HG03066 (cell line): ENCODE measurements around the gene LRFN2.

ENCODE experiments used
- ATAC-seq: cut with Tn5 transposase; IDR thresholded peaks from one replicate; pipeline ENCODE4 v1.9.1; 2021; ENCODE audit warnings: low read depth; ENCODE audit not compliant: unreplicated experiment

Gene LRFN2

DNA sequence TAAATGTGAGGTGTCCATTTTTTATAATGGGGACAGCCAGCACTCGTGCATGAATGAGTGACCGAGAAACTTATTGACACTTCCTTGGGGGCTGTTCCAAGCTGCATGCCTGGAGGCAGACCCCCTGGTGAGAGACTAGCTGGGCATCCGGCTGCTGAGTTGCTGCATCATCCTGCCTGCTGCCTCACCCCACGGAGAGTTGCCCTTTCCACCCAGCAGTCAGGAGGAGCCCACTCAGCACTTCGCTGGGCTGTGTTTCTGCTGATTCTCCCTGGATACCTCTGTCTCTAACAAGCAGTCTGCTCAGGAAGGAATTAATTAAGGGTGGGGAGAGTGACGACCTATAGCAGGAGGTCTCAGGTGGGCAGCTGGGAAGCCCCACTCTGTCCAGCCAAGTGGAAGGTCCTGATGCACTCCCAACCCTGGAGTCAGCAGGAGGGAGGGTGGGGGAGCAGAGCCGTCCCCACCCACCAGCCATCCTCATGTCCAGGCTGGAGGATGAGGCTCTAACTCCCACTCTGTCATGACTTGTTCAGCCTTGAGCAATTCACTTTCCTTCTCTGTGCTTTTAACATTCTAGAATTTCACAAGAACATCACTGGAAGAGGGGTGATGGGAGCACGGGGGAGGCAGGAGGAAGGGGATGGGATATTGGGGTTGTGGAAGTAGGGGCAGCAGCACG, 177.3 kb downstream of the LRFN2 start:
- no peak for ATAC-seq

DNA sequence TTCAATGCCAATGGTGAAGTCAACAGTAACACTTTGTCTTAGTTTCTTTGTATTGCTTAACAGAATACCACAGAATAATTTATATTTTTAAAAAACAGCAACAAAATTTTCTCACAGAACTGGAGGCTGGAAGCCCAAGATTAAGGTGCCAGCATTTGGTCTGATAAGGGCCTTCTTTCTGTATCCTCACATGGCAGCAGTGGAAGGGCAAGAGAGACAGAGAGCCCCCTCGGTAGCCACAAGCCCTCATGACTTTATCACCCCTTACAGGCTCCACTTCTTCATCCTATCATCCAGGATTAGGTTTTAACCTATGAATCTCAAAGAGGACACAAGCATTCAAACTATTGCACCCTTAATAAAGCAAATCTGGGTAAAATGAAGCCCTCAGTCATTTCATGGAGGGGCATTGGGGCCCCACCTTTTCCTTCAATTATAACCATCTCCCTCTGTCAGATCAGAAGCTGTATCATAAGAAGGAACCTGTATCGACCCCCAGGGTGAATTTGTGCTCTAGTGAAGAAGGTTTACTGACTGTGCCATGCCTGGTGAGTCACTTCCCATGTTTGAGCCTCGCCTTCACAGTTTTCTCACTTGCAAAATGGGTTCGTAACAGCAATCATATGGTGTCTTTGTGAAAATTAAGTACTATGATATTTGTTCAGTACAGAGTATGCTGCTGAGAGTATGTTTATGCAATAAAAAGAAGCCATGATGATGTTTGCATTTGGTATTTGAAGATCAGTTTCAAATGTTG, 178.2 kb downstream of the LRFN2 start:
- no peak for ATAC-seq

DNA sequence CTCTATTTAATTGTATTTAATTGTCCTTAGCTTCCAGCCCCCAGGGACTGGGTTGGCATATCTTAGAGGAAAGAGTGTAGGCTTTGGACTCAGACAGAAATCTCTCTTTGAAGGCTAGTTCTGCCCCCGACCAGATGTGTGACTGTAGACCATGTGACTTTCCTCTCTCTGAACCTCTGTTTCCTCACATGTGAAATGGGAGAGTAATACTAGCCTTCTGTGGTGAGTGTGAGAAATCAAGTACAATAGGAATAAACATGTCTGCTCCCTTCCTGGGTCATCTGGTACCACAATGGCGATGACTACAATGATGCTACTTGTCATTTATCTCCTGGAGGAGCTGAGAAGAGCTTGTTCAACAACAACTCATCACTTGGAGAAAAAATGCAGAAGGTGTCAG, 179.9 kb downstream of the LRFN2 start:
- no peak for ATAC-seq

DNA sequence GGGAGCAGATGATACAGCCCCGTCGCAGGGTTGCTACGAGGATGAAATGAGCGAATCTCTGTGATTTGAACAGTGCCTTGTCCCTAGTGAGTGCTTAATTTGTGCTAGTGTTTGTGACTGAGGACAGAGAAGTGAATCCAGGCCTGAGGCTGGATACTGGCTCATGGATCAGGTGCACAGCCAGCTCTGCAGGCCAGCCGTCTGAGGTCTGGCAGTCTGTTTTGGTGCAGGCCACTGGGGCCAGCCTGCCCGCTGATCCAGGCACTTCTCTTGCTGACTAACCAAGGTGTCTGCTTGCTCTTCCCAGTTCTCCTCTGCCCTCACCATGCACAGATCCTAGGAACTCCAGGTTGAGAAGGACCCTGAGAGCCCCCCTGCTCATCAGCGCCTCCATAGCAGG, 181.0 kb downstream of the LRFN2 start:
- ATAC-seq: no peak

DNA sequence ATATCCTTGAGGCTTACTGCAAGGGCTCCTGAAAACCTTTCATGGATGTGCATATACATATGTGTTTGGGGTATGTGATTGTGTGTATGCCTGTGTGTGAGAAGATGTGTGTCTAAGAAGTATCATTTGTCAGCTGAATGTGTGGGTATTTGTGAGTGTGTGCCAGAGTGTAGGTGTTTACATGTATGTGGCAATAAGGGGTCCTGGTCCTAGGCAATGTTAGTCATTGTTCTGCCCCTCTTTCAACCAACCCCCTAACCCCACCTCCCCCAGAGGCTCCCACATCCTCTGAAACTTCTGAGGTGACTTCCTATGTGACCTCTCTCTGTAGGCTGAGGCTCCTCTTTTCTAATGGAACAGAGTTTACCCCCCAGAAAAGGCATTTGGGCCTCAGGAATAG, 186.4 kb downstream of the LRFN2 start:
- no peak for ATAC-seq

DNA sequence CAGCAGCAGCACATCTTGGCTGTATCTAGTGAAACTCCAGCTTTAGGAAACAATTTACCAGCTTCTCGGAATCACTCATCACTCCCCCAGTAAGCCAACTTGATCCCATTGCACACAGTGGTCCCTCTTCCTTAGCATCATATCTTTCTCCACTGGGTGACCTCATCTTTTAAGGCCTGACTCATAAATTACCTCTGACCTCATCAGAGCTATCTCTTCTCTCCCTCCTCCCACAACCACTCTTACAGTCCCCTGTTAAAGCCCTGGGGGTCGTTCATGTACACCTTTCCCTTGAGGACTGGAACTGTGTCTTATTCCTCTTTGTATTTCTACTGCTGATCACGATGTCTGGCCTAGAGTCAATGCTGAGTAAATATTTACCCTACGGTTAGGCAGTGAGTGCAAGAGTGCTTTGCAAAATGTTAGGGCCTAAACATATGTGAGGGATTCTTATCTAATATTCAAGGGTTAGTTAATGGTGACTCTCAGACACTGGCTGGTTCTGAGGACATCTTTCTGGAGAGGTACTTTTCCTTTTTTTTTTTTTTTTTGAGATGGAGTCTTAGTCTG, 187.2 kb downstream of the LRFN2 start:
- no peak for ATAC-seq

DNA sequence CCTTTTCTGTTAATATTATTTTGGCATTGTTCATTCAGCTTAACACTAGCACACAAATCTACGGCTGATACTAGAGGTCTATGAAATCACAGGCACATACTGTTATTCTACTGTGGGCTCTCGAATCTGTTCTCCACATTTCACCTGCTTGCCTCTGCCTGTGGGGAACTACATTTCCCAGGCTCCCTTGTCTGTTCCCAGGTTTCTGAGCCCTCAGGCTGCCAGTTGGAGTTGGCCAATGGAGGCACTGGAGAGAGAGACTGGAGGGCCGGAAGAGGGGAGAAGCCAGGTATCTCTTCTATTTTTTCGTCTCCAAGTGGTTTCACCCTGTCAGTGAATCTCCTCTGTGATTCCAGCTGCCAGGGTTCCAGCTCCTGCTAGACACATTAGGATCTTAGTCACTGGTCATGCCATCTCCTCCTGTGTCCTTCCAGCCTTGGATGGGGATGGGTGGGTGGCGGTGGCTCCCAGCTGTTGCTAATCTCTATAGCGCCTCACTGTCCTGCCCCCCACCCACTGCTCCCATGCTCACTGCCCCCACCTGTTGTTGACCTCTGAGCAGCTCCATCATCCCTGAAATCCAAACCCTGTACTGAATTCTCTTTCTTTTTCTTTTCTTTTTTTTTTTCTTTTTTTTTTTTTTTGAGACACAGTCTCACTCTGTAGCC, 188.2 kb downstream of the LRFN2 start:
- ATAC-seq: no peak

DNA sequence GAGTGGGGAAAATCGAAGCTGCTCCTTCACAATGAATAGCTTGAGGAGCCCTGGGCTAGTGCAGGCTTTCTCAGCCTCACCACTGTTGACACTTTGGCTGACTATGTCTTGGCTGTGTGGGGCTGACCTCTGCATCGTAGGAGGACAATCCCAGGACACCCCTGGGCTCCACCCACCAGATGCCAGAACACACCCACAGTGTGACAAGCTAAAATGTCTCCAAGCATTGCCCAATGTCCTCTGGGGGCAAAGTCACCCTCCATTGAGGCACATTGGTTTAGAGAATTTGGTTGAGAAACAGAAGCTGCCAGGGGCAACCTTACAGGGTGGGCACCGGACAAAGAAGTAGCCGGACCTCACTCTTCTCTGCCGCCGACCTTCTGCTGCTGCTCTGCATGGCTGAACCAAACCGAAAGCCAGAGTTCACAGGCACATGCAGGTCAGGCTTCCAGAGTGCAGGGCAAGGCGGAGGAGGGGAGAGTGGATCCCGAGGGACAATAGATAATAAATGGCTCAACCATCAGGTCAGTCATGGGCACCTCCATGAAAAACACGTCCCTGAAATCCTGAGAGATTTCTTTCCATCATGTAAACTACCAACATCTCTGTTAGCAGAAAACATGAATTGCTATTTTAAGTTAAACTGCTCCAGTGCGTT, 189.0 kb downstream of the LRFN2 start:
- ATAC-seq: no peak

DNA sequence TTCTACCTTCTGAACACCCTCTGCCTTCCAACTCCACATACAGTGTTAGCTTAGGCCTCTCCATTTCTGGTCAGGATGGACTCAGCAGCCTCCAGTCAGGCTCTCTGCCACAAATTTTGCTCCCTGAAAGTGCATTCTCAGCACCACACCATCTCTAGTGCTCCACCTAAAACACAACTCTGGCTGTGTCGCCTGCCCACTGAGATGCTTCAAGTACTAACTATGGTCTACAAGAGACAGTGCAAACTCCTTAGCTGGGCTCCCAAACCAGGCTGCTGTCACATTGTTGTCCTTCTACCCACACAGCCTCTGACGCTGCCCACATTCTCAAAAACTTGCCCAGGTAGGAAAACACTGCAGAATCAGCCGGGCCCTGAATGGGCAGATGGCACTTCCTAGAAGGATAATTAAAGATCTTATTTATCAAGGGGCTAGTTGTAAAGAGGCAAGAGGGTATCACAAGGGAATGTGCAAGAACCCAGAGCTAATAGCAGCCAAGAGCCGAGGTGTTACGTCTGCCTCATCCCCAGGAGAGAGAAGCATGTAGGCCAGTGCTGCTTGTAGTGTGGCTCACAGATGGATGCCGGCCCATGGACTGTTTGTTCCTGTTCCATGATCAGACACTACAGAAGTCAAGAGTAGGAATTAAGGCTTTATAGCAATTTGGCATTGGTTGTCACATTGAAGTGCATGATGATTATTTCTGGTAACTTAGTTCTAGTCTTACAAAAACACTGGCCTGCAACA, 189.7 kb downstream of the LRFN2 start:
- no peak for ATAC-seq

DNA sequence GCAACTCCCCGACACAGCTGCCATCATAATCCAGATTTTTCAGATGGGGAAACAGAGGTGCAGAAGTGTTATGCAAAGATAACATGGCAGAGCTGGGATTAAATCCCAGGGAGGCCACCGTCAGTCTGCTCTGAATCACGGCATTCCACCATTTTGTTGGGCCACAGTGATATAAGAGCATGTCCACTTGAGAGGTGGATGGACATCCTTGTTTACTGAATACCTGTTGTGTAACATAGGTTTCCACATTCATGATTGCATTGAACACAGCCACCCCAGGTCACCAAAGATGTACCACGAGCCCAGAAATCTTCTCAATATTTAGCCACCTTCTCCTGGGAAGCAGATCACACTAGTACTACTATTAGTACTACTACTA, 191.5 kb downstream of the LRFN2 start:
- ATAC-seq: no peak

DNA sequence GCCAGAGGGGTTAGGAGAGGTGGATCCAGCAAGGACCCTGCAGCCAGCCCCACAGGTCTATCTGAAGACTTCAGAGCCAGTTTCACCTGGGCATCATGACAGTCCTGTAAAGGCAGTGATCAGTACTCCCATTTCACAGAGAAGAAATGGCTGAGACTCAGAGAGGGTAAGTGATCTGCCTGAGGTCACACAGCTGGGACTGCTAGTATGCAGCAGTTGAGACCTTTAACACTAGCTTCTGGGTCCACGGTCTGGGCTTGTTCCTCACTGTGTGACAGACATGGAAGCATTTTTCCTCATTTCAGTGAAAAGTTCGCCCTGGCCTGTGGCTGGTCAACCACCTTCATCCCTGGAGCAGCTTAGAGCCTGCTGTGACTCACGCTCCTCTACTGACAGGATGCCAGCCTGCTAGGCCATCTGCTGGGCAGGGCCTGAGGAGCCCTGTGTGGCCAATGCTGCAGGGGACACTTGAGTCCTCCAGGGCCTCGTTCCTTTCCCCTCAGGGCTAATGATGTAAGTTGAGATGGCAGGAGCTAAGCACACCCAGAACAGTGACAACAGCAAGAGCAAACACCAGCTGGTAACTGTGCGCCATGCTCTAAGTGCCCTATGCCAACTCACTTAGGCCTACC, 192.0 kb downstream of the LRFN2 start:
- ATAC-seq: no peak

DNA sequence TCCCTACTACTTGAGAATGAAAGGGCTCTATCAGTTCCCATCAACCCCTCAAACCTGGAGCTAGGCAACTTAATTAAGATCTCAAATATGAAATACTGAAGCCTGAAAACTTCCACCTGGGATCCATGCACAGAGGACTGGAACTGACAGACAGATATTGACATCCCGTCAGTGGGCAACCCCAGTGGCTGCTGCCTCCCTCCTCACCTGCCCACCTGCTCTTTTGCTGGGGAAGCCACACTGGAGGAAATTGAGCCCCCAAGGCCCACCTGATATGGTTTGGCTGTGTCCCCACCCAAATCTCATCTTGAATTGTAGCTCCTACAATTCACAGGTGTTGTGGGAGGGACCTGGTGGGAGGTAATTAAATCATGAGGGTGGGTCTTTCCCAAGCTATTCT, 192.8 kb downstream of the LRFN2 start:
- no peak for ATAC-seq

DNA sequence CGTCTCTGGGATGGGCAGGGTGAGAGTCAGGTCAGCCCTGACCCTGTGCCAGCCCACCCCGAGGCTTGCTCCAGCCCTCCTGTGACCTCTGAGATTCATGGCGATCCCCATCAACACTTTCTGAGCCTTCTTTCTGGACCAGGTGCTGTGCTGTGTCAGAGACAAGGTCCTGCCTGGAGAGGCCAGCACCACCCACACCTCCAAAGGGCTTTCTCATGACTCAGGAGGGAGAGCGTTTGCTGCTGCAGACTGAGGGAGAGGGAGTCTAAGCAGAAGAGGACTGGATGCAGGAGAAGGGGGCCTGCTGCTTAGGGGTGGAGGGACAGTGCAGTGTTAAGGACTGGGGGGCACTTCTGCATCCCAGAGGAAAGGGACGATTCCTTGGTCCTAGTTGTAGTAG, 193.5 kb downstream of the LRFN2 start:
- ATAC-seq: no peak

DNA sequence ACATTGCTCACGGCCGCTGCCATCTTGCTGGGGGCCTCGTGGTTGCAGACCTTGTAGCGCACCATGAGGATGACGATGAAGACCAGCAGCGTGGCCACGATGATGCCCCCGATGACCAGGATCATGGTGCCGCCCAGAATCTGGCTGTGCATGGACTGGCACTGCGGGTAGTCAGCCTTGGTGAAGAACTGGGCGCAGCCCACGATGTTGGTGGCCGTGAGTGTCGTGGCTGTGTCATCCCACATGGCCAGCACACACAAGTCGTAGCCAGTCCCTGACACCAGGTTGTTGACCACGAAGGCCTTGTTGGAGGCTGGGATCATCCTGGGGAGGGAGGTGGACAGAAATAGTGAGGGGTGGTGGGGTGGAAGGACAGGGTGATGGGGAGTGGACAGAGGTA, 194.6 kb downstream of the LRFN2 start:
- no peak for ATAC-seq

DNA sequence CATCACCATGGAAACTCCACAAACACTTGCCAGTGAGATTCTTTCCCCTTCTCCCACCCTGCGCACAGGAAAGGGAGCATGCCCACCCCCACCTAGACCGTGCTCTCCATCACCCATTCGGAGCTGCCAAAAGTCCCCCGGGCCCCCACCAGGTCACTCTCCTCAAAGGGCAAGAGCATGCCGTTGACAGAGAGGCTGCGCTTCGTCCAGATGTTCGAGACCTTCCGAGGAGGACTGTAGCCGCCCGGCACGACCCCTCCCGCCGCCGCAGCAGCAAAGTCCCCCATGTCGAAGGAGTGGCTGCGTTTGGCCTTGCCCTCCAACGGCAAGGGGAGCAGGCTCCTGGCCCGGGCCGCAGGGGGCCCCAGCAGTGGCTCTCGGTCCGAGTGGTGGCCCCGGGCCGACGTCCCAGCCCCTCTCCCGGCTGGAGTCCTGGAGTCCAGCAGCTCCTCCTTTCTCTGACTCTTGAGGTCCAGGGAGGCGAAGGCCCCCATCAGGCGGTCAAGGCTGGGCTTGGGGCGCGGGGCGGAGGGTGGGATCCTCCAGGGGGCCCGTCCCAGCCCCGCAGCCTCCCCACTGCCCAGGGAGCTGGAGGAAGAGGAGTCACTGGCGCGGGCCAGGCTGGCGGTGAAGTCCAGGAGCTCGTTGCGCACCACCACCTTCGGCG, 195.2 kb downstream of the LRFN2 start:
- ATAC-seq: no peak

DNA sequence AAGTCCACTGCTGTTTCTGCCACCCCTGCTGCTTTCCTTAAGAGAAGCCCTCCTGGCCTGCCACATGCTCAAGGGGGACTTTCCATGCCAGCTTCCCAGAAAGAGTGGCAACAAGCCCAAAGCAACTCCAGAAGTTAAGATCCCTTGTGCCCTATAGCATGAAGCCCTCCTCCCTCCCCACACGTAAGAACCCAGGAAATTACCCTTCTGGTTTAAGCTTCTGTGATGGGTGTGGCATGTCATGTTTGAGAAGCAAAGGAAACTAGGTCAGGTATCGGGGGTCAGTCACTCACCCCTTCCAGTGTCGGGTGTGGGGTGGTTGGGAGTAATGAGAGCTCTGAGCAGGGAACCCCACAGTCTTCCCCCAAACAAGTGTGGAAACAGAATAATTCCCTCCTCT, 196.1 kb downstream of the LRFN2 start:
- ATAC-seq: no peak

DNA sequence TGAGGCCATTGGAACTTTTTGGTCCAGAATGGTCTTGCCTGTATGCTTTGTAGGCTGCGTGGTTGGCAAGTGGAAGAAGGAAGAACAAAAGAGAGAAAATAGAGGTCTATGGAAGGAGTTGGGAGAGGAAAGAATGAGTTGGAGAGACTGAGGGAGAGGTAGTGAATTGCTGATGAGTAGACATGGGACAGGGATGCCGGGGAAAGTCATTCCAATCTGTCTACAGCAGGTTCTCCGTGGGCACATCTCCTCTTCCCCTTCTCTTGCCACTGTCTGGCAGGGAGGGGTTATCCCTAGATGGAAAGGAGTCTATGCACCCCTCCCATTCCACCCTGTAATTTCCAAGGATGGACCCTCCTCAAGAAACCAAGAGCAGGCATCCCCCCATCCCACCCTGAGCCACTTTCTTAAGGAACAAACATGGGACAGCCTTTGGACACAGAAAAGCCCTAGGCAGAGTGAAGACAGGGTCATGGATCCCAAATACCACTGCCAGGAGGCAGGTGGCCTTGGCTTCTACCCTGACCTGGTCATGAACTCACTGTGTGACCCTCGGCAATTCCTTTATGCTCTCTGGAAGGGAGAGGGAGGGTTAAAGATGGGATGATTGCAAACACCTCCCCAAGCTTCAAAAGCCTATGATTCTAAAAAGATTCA, 196.9 kb downstream of the LRFN2 start:
- ATAC-seq: no peak

DNA sequence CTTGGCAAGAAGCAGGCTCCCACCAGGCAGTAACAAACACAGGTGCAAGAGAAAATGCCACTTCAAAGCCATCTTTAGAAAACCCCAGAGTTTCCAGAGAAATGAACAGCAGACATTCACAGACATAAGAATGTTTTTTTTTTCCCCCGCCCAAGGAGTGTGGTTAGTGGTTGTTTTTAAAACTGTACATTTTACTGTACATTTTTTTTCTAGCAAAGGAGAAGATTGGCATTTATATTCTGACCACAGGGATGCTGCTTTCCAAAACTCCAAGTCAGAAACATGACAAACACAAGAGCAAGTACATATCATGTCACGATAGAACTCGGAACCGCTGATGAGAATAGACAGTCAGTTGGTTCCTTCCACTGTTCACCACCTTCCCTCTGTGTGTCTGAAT, 197.9 kb downstream of the LRFN2 start:
- ATAC-seq: no peak

DNA sequence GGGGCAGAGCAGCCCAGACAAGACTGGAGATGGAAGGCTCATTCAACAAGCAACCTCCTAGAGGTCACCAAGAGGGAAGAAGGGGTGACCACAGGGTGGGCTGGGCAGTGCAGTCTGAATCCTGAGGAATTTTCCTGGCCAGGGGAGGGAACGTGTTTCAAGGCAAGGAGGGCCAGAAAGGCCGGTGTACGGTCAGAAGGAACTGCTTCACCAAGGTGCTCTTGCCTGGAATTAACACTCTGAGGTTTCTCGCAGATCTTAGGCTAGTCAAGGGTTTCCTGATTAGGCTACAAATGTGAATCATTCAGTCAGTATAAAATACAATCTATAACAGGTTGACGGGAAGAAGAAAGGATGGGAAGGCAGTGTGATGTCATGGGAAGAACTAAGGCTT, 199.3 kb downstream of the LRFN2 start:
- no peak for ATAC-seq
